ENCODE measurements around the gene MAML3.
"Not testable (repeated sequence)": the region's sequence is repeated elsewhere in the genome, so short reads cannot be mapped to it uniquely, and the experiment has no call there.

Gene MAML3

DNA sequence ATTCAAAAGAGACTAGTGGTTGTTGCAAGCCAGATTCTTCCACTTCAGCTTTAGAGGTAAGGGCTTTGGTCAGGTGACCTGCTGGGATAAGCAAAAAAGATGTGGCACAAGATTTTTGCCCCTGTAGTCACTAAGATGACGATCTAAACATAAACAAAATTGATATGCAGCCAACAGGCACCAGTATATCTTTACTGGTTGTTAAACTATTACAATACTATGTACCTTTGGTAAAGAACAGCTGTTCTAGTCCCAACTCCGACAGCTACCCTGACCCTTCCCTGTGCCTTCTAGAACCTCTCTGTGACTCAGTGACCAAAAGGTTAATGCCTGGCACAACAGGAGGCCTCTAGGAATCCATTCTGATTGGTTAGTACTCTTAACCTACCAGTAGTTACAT, 428.7 kb downstream of the MAML3 start:
- no peak for DNase-seq (ENCODE audit: low read depth)

DNA sequence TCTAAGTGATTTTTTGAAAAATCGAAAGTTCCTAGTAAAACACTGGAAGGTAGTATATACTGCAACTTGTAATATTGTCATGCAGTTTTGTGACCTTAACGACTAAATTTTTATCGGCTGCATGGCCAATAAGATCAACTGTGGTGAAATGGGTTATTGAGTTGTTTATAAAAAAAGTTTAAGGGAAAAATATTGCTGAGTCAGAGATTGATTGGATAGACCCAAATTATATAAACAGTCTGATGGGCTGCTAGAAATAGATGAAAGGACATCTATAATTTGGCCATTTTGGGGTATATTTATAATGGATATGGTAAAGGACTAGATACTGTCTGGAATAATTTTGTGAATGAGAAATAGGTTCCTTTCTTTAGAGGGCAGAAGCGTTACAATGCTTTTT, 432.2 kb downstream of the MAML3 start:
- DNase-seq (ENCODE audit: low read depth), result no peak

DNA sequence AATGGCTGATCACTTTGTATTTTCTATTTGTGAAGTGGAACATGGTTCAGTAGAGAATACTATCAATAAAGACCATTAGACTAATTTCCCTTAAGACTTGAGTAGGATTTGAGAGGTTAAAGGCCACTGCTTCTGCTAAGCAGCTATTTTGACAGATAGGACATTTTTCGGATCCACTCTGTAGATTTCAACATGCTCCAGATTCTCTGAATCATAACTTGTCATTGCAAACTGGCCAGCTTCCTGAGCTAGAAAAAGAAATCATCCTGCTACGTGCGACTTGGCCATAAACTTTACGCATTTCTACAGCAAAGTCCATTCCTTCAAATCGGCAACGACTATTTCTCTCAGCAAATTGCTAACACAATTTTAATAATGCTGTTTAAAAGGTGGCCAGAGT, 433.2 kb downstream of the MAML3 start:
- peak; percentile 62 for DNase-seq (ENCODE audit: low read depth)

DNA sequence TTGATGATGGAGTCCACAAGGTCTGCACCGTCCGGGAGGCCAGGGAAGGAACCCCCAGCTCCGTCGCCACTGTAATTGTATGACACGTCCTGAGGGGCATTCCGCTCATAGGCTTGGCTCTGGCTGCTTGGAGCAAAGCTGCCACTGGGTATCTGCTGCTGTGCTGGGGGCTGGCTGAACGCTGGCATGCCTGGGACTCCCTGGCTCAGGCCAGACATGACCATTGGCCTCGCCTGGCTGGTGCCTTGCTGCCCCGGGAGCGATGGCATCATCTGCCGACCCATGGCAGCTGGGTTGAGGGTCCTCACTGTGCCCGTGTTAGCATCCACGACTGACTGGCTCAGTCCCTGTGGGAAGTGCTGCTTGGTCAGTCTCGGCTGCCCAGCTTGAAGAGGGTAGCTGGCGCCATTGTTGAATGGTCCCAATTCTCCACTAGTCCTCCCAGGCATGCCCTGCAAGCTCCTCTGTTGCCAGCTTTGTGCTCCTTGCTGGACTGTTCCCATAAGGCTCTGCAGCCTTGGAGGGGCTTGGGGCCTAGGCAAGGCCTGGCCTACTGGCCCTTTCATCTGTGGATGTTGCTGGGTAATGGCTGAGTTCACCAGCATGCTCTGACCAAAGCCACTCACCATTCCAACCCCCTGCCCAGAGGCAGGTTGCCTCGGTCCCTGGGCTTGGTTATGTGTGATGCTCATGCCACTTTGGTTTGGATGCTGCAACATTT, 434.4 kb downstream of the MAML3 start:
- DNase-seq (ENCODE audit: low read depth), result no peak

DNA sequence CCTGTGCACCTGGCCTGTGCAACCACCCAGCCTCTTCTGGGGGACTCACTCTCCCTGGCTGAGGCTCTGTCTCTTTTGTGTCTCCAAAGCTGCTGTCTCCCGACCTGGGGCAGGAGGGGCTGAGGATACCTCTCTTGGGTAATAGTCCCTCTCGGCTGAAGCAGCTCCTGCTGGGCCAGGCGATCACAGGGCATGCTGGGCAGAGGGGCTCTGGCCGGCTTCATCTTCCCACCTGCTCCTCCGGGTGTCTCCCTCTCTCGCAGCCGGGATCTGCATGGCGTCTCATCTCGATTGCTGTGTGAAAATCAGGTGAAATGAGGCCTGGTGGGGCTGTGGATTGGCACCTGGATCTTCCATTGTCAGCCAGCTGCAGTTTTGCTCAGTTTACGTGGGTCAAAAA, 435.2 kb downstream of the MAML3 start:
- no peak for DNase-seq (ENCODE audit: low read depth)

DNA sequence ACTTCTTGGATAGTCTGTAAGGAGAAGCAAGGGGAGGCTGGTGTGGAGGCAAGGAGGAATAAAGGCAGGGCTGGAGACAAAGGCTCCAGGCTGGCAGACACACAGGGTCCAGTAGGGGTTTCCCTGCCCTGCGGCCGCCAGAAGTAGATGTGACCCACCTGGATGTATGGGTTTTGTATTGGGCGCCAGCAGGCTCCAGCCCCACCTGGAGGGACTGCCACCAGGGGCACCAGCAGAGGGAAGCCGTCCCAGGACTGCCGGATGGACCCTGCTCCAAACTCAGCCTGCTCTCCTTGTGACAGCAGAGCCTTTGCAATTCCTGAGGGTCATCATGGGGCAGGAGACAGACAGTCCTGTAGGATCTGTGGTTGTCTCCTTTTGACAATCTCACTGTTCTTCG, 435.6 kb downstream of the MAML3 start:
- no peak for DNase-seq (ENCODE audit: low read depth)

DNA sequence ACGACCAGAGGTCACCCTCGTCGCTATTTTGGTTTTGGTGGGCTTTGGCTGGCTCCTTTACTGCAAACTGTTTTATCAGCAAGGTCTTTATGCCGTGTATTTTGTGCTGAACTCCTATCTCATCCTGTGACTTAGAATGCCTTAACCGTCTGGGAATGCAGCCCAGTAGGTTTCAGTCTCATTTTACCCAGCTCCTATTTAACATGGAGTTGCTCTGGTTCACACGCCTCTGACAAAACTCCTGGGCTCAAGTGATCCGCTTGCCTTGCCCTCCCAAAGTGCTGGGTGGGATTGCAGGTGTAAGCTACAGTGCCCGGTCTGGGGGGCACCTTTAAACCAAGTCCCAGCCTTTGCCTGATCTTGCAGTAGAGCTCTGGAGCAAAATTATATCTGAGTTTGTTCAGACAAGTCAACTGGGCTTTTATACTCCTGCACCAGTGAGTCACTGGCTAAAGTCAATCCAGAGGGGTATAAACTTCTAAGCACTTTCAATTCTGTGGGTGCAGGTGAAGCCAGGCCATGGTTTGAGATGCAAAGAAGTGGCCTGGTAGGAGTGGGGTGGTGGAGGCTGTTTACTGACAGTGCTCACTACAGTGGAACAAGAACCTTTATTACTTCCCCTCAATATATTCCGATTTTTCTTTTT, 438.1 kb downstream of the MAML3 start:
- peak; percentile 53 for DNase-seq (ENCODE audit: low read depth)

DNA sequence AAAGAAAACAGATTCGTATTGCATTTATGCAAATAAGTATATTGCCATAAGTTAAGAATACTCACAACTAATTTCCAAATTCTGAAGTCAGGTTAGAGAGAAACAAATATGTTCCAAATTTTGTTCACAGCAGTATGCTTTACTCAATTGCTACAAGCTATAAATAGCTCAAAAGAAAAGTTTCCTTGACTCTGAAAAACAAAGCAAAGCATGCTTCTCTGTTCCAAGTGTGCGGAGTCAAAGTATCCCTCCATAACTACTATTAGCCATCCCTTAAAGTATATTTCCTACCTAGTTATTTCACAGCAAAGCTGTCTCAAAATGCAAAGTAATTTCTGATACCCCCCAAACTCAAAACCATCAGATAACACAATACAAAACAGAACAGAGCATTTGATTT, 441.1 kb downstream of the MAML3 start:
- no peak for DNase-seq (ENCODE audit: low read depth)

DNA sequence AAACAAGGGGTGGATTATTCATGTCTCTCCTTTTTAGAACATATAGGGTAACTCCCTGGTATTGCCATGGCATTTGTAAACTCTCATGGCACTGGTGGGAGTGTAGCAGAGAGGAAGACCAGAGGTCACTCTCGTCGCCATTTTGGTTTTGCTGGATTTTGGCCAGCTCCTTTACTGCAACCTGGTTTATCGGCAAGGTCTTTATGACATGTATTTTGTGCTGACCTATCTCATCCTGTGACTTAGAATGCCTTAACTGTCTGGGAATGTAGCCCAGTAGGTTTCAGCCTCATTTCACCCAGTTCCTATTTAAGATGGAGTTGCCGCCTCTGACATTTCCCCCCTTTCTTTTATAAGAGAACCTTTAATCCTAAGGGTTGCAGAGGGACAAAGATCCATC, 442.5 kb downstream of the MAML3 start:
- DNase-seq (ENCODE audit: low read depth), result no peak

DNA sequence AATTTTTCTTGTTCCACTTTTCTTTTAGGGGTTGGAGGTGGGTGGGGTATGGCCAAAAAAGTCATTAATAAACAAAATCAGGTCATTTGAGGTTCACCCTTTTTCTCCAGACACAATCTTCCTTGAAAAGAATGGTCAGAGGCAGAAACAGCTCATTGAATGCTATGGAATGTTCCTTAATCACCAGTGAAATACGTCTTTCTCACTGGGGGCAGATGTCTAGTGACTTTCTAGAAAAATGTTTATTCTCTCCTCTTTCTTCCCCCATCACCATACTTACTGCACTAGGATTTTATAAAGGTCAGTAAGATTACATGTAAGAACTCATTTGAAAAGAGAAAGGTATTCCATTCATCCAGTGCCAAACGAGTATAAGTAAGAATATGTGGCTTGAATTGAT, 443.9 kb downstream of the MAML3 start:
- DNase-seq (ENCODE audit: low read depth), result peak; percentile 42

DNA sequence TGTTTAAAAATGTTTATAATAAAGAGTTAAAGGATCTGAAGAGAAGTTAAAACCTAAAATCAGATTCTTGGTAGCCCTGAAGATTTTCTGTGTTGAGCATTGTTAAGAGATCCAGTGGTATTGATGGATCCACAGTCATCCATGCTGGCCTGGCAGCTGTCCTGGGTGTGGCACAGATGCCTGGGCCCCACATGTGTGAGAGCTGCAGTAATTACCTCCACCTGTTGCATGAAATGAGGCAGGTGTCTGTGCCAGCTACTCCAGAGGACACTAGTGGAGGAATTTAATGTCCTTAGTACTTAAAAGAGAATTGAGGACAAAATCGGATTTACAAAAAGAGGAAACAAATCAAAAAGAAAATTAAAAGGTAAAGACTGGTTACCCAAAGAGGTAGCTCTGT, 444.3 kb downstream of the MAML3 start:
- no peak for DNase-seq (ENCODE audit: low read depth)

DNA sequence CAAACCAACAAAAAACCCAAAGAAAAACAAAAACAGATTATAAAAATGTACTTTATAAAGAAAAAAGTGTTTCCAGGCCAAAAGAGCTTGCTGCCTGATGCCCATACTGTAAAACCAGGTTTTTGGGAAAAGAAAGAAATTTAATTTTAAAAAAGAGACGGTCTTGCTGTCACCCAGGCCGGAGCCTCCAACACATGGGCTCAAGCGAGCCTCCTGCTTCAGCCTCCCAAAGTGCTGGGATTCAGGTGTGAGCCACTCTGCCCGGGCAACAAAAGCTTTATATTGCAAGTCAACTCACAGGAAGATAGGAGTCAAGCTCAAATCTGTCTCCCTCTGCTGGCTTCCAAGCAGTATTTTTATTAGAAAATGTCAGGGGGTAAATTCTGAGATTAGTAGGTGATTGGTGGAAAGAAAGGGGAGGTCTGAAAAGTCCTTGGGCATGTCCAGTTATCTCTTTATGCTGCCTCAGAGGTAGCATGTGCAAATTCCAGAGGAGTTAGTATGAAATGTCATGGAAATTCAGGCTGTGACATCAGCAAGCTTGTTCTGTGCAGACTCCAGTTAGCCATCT, 449.0 kb downstream of the MAML3 start:
- DNase-seq (ENCODE audit: low read depth), result peak; percentile 49

DNA sequence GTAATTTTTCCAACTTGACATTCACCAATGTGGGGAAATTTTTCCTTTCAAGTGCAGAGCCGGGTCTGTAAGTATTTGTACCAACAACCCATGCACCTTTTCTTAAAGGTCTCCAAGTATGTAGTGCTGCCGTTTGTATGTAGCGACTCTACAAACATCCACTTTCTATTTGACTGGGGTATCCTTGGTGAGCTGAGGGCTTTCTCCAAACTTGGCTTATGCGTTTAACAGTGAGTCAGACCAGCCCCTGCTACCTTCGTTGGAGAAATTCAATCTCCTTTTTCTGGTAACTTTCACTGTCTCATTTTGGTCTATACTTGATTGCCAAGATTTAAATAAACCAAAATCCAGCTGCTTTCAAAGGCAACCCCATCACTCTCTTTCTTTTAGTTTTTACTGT, 453.4 kb downstream of the MAML3 start:
- DNase-seq (ENCODE audit: low read depth), result no peak

DNA sequence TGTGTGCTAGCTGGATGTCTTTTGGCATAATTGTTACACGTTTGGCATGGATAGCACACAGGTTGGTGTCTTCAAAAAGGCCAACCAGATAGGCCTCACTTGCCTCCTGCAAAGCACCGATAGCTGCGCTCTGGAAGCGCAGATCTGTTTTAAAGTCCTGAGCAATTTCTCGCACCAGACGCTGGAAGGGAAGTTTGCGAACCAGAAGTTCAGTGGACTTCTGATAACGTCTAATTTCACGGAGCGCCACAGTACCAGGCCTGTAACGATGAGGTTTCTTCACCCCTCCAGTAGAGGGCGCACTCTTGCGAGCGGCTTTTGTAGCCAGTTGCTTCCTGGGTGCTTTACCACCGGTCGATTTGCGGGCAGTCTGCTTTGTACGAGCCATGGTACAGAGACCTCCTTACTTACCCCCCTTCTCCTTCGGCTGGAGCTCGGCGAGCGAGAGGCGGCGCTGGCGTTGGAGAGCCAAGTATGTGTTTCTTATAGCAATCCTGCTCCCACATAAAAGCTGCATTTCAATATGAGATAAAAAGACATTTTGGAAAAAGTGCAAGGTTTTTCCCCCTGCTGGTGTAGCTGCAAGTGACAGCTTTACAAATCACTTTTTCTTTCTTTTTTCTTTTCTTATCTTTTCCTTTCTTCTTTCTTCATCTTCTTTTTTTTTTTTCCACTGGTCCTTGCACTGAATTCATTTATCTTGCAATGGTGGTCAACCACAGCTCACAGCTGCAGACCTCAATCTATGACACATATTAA, 455.6 kb downstream of the MAML3 start:
- not testable (repeated sequence) for DNase-seq (ENCODE audit: low read depth)

DNA sequence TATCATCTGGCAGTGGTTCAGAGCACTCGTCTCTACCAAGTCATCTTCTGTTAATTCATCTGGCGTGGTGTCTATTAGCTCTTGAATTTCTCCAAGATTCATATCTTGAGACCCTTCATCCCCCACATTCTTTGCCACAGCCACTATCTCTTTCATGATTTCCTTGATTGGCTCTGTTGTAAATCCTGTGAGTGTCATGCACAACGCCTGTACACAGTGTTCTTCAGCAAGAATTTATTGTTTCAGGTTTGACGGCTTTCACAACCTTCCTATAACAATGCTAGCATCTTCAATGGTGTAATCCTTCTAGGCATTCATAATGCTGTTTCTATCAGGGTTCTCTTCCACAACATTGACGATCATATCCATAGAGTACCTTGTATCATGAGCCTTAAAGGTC, 457.5 kb downstream of the MAML3 start:
- DNase-seq (ENCODE audit: low read depth), result no peak

DNA sequence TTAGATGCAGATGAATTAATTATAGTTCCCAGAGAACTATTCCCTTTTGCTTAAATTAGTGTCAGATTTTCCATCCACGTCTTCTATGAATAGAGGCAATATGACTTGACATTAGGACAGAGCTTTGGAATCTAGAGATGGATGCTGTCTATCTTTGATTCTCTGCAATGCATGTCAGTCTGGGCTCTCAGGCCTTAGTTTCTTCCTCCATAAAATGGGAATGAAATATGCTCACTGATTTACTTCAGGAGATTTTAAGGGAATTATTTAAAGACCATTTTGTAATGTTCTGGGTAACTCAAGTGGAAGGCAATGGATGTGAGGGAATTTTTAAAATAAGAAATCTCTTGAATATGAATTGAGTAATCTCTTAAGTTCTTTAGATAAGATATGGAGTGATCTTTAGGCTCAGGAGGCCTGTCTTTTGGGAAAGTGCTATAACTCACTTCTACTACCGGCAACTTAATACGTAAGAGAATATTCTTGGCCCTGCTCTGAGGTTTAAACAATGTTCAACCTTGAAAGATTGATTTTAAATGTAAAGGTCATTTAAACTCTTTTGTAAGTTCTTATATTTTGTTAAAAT, 459.4 kb downstream of the MAML3 start:
- no peak for DNase-seq (ENCODE audit: low read depth)

DNA sequence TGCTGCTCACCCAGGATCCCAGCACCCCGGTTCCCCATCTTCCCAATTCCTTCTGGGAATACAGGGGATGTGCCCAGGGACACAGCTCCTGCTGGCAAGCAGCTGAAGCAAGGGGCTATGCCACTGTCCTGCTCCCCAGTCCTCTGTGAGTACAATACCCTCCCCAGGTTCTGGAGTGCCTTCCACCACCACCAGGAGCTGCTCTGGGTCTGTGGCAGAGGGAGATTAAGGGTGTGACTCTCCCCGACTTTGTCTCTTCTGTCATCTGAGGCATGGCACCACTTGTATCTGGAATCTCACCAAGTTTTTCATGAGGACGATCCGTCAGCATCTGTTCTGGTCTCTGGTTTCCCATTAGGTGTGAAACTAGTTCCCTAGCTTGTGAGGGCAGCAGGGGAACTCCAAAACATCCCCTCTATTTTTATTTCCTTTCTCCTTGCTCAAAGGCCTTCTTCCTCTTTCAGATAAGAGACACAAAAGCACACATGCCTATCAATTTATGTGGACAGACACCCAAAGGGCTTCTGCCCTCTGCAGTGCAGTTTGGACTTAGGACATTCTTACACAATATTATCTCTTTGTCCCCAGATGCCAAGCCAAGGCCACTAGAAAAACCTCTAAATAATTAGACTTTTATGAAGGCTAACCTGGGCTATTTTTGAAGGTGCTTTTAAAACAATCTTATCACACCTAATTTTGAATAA, 461.5 kb downstream of the MAML3 start:
- DNase-seq (ENCODE audit: low read depth), result no peak

DNA sequence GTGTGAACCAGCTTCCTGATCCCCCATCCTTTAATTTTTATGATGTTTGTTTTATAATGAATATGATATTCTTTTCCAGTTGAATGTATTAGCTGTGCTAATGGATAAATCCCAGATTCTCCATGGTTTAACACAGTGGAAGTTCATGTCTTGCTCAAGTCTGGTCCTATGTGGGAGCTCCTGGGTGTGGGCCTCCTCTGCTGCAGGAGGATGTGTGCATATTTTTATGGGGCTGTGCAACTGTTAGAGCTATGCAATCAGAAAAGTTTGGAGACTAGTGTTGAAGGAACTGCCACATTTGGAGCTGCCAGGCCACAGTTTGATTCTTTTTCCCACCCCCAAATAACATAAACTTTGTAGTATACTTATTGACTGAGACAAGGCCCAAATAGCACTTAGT, 463.6 kb downstream of the MAML3 start:
- DNase-seq (ENCODE audit: low read depth), result no peak

DNA sequence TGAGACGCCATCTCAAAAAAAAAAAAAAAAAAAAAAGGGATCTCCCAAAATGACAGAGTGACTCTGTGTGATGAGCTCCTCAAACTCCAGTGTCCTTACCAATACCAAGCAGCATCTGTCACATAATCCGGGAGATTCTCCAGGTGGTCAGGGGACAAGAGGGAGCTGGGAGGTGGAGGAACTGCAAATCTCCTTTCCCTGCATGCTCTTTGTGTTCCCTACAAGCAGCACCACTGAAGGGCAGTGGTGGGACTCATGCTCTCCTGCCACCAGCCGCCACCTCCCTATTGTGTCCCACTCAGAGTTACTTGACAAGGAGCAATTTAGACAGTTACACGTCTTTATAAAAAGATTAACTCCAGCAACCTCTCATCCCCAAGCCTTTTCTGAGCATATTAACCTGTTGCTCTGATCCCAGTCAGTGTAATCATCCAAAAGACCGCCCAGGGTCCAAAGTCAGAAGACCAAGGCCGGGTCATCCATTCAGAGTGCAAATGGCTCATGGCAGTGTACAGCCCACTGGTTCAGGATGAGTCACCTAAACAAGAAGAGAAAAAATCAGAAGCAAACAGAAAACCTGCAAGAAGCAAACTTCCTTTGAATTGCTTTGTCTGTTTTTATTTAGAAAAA, 464.8 kb downstream of the MAML3 start:
- DNase-seq (ENCODE audit: low read depth), result peak; percentile 36

DNA sequence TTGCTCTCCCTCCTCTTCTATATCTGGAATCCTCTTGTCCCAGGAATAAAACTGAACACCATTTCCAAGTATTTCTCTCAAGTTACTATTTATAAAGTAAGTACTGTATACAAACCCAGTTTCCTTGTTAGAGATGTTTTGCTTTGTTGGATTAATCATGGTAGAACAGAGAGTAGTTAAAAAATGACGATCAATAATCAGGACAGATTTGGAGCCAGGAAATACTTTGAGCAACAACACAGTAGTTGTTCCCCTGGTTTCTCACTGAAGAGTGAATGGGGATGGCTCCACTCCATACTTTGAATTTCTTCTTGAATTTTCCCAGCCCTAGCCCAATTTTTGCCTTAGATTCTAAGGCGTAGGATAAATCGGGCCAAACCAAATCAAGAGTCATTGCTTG, 467.0 kb downstream of the MAML3 start:
- no peak for DNase-seq (ENCODE audit: low read depth)

DNA sequence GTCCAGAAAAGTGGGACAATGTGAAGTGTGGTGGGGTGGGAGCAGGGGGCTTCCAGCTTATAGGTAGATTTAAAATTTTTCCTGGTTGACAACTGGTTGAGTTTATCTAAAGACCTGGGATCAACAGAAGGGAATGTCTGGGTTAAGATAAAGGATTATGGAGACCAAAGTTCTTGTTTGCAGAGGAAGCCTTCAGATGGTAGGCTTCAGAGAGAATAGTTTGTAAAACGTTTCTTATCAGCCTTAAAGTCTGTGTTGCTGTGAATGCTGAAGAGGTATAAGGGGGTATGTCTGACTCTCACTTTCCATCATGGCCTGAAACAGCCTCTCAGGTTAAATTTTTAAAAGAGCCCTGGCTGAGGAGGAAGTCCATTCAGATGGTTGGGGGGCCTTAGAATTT, 467.9 kb downstream of the MAML3 start:
- no peak for DNase-seq (ENCODE audit: low read depth)

DNA sequence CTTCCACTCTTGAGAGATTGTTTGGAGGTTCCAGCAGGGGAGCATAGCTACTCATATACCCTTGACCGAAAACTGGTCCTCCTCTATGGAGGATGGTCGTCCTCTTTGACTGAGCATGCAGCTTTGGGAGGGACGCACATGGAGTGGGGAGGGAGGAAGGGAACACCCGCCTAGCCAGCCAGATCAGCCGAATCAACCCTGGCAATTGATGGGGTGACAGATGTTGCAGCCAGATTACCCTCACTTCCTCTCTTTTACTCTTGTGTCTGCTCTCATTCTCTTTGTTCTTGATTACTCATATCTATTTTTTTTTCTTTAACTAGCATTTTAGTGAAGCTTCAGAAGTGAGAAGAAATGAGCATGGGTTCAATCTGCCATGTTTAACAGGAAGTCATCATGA, 468.8 kb downstream of the MAML3 start:
- DNase-seq (ENCODE audit: low read depth), result no peak
